Measurements from ENCODE around the gene TRIM47. TPM values are rescaled to one million over a fixed set of nuclear protein-coding genes. Genes with fewer than 3 reads are reported as not detected.
A peak's percentile ranks its signal among the peaks of the same experiment; 100 is the strongest.

TRIM47 gene
- total RNA-seq, 1 experiment from 2014 or later, result 73.4 TPM

DNA sequence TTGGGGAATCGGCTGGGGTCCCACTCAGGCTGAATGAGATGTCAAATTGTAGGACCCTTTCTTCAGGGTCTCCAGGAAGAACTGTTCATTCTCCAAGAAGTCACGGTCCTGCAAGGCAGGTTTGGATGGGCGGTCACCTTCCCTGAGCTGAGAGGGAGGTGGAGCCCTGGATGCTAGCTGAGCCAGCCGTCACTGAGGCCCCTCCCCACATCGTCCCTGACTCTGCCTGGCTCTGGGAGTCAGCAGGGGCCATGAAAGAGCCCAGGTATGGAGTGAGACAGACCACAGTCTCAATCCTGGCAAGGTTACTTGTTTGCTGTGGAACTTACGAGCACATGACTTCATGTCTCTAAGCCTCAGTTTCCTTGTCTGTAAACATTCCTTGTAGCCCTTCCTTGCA, 32.3 kb upstream of the TRIM47 start:
- no peak for DNase-seq (ENCODE audit: low read depth)
- in situ Hi-C loops (cut with HindIII; ENCODE audit: low pct_unique_long_range_greater_than_20kb, low sequenced_read_pairs), result no loop called here

DNA sequence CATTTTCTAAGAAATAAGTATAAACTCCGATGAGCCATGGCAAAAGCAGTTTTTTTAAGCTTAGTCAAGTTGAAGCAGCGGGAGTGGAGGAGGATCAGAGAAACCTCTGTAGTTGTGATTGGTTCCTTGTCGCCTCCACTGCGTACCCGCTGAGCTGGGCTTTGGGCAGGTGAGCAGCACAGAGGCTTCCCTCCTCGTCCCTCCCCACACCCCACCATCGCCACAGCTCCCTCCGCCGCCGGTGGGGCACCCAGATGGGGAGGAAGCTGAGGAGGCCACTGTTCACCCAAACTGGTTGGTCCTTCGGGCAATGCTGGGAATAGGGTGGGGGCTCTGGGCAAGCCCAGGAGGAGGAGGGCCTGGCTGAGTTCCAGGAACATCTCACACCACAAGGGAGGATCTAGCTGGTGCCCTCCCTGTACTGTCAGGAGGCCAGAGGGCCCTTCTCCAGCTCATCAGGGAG, 31.5 kb upstream of the TRIM47 start:
- in situ Hi-C loops (cut with HindIII; ENCODE audit: low pct_unique_long_range_greater_than_20kb, low sequenced_read_pairs), result no loop called here
- no peak for DNase-seq (ENCODE audit: low read depth)

DNA sequence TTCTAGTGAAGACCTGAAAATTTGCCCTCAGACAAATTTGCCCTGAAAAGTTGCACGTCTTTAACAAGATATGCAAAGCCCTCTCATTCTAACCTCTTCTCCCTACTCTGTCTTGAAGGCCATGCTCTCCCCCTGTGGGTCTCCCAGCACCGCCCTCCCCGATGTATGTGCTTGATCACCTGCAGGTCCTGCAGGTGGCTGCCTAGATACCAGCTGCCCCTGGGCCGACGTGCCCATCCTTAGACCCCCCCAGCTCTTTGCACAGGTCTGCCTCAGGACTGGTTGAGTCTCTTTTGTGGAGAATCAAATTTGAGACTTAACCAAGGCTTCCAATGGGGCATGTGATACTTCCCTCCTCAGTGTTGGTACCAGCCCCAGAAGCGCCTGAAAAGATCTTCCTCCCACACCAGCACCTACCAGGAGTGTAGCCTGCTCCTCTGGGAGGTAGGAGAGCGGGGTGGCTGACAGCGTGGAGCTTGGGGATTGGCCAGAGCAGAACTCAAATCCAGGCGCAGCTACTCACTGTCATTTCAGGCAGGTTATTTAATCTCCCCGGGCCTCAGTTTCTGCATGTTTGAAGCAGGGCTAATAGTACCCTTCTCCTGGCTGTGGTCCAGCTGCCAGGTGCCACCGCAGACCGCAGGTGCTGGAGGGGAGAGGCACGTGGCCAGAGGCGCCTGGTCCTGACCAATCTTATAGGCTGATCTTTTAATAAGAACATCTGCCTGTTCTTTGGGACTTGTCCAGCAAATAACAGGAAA, 30.9 kb upstream of the TRIM47 start:
- no peak for DNase-seq (ENCODE audit: low read depth)
- in situ Hi-C loops (cut with HindIII; ENCODE audit: low pct_unique_long_range_greater_than_20kb, low sequenced_read_pairs), result no loop called here

DNA sequence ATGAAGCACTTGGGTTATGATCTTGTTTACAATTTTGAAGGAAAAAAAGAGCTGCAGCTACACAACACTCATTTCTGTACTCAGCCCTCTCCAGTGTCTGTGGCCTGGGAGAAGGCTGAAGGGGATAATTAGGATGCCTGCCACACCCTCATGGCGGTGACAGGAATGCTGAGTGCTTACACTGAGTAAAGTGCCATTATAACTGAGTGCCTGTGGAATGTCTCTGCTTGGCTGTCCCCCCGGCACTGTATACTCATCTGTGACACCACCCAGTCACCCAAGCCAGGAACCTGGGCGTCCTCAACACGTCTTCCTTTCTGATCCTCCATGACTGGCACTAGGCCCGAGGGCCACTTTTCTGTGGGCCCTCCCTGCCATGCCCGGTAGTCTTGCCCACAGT, 29.8 kb upstream of the TRIM47 start:
- in situ Hi-C loops (cut with HindIII; ENCODE audit: low pct_unique_long_range_greater_than_20kb, low sequenced_read_pairs), result no loop called here
- peak; percentile 39 for DNase-seq (ENCODE audit: low read depth)

DNA sequence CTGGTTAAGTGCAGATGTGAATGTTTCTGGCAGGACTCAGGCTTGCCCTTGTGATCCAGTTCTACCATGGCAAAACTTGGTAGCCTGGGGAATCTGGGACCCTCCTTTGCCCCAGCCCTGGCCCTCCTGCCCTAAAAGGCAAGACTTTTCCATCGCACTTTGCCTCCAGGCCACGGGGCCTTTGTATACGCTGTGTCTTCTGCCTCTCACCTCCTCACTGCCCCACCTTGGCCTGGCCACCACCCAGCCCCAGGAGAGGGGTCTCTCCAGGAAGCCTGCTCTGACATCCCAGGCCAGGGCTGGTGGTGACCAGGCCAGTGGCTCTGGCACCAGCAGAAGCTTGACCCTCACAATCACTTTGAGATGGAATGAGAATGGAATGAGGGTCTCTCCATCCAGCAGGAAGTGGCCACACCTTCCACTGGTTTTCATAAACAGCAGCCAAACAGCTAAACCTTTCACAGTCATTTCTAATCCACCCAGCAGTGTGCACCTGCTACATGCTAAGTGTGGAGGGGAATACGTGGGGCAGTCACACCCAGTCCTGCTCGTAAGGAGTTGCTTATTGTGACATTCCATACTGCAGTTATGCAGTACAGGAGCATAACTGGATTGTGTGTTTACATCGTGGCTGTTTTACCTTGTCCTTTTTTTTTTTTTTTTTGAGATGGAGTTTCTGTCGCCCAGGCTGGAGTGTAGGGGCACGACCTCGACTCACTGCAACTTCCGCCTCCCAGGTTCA, 27.9 kb upstream of the TRIM47 start:
- in situ Hi-C loops (cut with HindIII; ENCODE audit: low pct_unique_long_range_greater_than_20kb, low sequenced_read_pairs), result no loop called here
- DNase-seq (ENCODE audit: low read depth), result no peak

DNA sequence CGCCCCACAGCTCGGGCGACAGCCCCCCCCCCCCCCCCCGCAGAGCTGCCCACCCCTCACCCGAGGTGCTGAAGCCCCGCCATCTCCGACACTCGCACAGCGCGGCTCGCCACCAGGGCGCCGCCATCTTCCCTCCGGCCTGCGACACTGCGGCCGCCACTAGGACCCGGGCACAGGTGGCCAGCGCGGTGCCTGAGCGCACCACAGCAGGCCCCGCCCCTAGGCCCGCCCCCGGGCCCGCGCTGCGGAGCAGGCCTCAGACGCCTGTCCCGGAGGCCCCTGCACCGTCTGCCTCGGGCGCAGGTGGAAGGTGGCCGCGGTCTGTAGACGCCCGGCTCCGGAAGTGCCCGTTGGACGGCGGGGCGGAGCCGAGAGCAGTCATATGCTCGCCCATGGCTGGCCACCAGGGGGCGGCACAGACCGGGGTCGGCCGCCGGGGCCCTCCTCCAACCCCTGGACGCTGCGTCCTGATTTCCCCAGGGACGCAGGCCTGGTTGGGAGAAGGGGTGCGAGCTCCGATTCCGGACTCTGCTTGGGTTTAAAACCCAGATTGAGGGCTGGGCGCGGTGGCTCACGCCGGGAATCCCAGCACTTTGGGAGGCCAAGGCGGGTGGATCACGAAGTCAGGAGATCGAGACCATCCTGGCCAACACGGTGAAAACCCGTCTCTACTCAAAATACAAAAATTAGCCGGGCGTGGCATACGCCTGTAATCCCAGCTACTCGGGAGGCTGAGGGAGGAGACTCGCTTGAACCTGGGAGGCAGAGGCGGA, 26.6 kb upstream of the TRIM47 start, which contains the start of gene MRPL38:
MRPL38 (minus strand) TSS at position 136 of the 773 bp plus-strand sequence; CDS start at position 127, 9 bp downstream.
- DNase-seq (ENCODE audit: low read depth), result peak; percentile 98
- in situ Hi-C loops (cut with HindIII; ENCODE audit: low pct_unique_long_range_greater_than_20kb, low sequenced_read_pairs), result no loop called here

DNA sequence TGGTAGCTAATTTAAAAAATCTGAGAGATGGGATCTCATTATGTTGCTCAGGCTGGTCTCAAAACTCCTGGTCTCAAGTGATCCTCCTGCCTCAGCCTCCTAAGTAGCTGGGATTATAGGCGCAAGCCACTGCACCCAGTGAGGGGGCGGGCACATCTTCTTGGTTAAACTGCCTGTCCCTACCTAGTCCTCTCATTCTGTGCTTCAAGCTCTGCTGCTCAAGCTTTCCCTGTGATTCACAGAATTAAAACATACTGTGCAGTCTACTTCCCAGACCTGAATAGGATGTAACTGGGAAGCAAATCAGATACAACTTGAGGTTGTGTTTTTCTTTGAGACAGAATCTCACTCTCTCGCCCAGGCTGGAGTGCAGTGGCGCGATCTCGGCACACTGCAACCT, 24.0 kb upstream of the TRIM47 start:
- peak; percentile 76 for DNase-seq (ENCODE audit: low read depth)

DNA sequence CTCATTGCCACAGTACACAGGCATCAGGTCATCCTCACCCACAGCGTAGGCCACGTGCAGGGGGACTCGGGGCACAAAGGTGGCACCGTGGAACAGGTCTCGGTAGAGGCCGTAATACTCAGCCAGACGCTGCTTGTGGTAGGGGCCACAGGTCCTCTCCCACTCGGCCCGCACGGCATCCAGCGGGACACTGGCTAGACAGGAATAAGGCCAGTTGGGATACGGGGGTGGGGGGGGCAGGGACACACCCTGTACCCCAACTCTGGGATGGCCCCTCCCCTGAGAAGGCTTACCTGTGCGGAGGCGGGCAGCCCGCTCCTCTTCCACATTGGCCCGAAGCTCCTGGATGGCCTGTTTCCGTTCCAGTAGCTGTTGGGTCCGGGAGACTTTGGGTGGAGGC, 23.3 kb upstream of the TRIM47 start:
- in situ Hi-C loops (cut with HindIII; ENCODE audit: low pct_unique_long_range_greater_than_20kb, low sequenced_read_pairs), result no loop called here
- no peak for DNase-seq (ENCODE audit: low read depth)

More for the DNA sequence above, 24.0 kb upstream of the TRIM47 start:
- in situ Hi-C loops (cut with HindIII; ENCODE audit: low pct_unique_long_range_greater_than_20kb, low sequenced_read_pairs), result no loop called here

DNA sequence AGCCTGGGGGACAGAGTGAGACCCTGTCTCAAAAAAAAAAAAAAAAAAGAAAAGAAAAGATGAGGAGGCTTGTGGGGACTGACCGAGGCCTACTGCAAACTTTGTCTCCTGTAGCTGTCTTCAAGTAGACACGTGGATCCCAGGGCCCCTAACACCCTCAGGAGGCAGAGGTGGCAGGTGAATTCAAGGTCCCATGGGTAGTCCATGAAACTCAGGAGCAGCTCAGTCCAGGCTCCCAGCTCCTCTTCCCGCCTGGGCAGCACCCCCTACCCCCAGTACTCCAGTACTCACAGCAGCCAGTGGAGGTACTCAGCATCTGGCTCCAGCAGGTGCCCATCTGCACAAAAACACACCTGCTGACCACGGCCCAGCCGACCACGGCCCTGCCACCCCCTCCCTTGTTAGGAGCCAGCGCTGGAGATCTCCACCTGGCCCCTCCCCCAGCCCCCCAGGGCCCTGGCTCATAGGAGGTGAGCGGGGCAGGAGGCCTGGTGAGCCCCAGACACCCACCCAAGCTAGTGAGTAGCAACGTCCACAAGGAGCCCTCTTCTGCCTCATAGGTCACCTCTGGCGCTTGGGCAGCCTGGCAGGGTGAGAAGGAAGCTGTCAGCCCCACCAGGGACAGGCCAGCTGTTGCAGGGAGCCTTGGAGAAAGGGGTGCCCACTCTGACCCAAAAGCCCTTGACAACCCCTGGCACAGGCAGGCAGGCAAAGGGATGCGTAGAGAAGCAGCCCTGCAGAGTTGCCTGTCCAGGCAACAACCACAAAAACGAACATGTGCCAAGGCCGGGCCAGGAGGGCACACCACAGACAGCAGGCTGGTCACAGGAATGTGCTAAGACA, 22.5 kb upstream of the TRIM47 start:
- no peak for DNase-seq (ENCODE audit: low read depth)
- in situ Hi-C loops (cut with HindIII; ENCODE audit: low pct_unique_long_range_greater_than_20kb, low sequenced_read_pairs), result no loop called here

DNA sequence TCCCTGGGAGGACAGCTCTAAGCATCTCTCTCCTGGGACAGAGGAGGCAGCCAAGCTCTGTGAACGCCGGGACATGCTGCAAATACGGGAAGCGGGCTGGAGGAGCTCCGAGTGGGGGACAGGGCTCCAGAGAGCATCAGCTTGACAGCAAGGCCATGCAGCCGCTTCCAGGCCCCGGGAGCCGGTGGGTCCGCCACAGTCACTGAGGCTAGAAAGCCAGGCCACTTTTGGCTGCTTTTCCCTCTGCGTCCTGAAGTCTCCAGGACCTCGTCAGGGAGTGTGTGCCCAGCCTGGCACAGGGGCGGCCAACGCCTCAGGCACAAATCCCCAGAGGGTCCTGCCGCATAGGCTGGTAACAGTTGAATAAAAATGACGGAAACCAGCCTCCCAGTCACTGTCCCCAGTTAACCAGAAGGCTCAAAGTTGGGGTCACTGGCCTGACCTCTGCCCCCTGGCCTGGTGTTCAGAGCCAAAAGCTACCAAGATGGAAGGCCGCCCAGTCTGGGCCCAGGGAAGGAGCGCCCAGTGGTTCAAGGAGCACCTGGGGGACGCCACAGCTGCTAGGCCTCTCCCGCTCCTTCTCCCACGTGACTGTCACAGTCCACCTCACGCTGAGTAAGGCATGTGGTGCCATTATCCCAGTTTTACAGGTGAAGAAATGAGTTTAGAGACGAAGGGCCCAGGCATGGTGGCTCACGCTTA, 21.5 kb upstream of the TRIM47 start:
- in situ Hi-C loops (cut with HindIII; ENCODE audit: low pct_unique_long_range_greater_than_20kb, low sequenced_read_pairs), result no loop called here
- no peak for DNase-seq (ENCODE audit: low read depth)

DNA sequence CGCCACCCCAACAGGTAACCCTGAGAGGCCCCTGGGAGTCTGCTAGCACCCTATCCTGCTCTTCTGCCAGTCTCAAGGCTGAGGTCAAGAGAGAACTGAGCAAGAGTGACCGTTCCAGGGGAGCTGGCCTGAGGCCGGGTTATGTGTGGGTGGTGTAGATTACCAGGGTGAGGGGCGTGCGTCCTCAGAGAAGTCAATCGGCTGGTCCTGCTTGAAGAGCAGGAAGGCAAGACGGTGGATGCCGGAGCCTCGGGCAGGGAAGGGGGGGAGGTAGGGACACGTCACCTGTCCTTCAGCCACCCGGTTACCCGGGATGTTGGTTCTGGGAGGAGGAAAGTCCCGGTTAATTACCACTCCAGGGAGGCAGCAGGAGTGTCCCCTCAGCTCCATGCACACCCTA, 21.0 kb upstream of the TRIM47 start:
- in situ Hi-C loops (cut with HindIII; ENCODE audit: low pct_unique_long_range_greater_than_20kb, low sequenced_read_pairs), result no loop called here
- no peak for DNase-seq (ENCODE audit: low read depth)

DNA sequence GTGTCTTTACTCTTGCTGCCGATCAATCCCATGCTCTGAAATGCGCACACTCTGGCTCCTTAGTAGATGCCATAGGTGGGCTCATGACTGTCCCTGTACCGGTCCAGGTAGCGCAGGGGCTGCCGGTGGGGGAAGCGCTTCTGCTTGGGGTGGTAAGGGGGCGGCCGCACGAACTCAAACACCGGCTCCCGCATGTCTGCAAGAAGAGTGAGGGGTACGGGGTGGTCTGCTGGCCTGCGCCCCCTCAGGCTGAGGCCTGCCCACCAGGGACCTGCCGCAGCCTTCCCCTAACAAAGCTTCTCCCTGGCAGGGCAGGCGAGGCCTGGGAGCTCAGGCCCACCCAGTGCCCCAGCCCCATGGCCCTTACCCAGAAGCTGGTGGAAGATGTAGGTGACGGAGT, 20.4 kb upstream of the TRIM47 start:
- in situ Hi-C loops (cut with HindIII; ENCODE audit: low pct_unique_long_range_greater_than_20kb, low sequenced_read_pairs), result no loop called here

DNA sequence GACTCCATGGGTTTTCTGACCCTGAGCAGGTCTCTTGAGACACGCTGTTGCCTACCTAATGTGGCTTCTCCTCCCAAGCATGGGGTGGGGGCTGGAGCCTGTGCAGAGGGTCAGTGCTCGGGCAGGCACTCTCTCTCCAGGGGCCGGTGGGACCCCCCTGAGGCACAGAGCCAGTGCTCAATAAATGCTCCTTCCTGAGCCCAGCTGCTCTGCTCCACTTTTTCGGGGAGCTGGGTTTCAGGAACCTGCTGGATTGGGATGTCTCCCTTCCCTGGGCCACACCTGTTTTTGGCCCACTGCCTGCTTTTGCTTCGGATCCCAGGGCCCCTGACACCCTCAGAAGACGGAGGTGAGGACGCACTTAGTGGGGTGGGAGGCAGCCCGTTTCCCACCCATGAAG, 19.7 kb upstream of the TRIM47 start:
- no peak for DNase-seq (ENCODE audit: low read depth)
- in situ Hi-C loops (cut with HindIII; ENCODE audit: low pct_unique_long_range_greater_than_20kb, low sequenced_read_pairs), result no loop called here

More for the DNA sequence above, 20.4 kb upstream of the TRIM47 start:
- DNase-seq (ENCODE audit: low read depth), result no peak

DNA sequence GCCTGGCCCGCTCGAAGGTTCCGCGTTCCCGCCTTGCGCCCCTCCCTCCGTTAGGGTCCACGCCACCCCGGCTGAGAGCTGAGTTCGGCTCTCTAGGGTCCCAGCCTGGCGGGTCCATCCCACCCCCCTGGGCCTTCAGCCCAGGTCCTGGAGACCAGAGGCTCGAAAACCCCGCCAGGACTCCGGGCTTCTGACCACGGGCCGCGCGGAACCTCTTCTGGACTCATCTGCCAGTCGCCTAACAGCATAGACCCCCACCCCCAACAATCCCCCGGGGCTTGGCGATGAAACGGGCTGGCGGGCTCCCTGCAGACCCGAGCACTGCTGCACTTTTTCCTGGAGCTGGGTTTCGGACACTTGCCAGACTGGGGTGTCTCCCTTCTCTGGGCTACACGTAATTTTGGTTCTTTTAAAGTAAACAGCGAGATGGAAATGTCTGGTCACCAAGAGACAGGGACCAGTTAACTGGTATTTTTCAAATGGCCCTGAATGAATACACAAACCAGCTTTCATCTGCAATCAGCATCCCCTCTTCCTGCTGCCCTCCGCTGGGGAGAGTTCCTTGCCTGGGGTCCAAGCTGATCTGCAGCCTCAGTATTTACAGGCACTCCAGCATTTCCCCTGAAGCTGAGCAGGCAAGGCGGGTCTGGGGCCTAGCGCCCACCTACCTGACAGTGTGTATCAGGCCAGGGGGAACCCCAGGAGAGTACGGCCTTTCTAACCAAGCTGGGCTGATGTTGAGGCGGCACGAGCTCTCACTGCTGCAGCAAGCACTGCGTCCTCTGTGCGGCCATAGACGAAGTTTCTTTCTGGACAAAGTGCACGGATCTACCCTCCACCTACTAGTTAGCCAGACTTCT, 19.0 kb upstream of the TRIM47 start:
- DNase-seq (ENCODE audit: low read depth), result no peak
- in situ Hi-C loops (cut with HindIII; ENCODE audit: low pct_unique_long_range_greater_than_20kb, low sequenced_read_pairs), result no loop called here

DNA sequence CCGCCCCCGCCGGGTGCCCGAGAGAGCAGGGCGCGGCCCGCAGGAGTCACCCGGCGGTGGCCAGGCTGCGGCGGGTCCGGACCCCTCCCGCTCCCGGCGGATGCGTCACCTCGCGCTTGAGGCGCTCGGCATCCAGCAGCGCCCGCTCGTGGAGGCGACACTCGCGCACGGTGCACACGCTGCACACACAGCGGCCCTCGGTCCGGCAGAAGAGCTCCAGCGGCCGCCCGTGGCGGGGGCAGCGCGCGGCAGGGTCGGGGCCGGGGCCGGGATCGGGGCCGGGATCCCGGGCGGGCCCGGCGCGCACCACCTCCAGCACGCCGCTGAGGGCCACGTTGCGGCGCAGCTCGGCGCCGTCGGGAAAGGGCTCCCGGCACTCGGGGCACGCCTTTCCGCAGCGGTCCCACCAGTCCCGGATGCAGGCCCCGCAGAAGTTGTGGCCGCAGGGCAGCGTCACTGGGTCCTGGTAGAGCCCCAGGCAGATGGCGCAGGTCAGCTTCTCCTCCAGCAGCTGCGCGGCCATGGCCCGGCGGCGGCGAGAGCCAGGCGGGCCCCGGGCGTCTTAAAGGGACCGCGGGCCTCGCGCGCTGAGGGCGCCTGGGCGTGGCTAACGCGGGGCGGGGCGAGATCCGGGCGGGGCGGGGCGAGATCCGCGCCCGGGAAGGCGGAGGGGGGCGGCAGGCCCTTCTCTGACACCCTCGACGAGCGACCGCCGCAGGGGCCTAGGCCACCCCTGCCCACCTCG, 18.2 kb upstream of the TRIM47 start, which contains the start of gene TRIM65:
TRIM65 (minus strand) TSS at position 537 of the 745 bp plus-strand sequence; CDS start at position 523, 14 bp downstream.
- DNase-seq (ENCODE audit: low read depth), result peak; percentile 76
- in situ Hi-C loops (cut with HindIII; ENCODE audit: low pct_unique_long_range_greater_than_20kb, low sequenced_read_pairs), result no loop called here

Data from Caki2 (cell line).